K562 (cell line): ENCODE results near the gene WDFY2. TPM values are rescaled to one million over a fixed set of nuclear protein-coding genes. Genes with fewer than 3 reads are reported as not detected.
"Not testable (repeated sequence)": the region's sequence is repeated elsewhere in the genome, so short reads cannot be mapped to it uniquely, and the experiment has no call there.

Experiments used
- ATAC-seq: fragments of 200-7000 bp; cut with Tn5 transposase; 3 replicates; pipeline ENCODE4 v1.9.1; 2020; ENCODE audit warnings: moderate library complexity
- BruUV-seq: library from RNA; stranded (reverse); fragments of 400-500 nt; replicated peaks from 2 replicates; lab custom pipeline; 2021; lab: Mats Ljungman, UMichigan
- CTCF ChIA-PET: fragments of 300-600 bp; formaldehyde crosslinking; extraction: SDS; loops from one replicate; lab custom pipeline; 2021; ENCODE audit warnings: low intra/inter-chr PET ratio; lab: Yijun Ruan, JAX
- POLR2A ChIA-PET: fragments of 300-600, 350-650 bp; sonication (Branson Sonifier 250); formaldehyde crosslinking; extraction: SDS; loops from one replicate; lab custom pipeline; 2021; ENCODE audit warnings: antibody characterized with exemption, inconsistent platforms; lab: Yijun Ruan, JAX
- DNase-seq, 4 experiments: peaks; one replicate each; pipeline versions ENCODE4 v3.0.0 to v3.0.0-alpha.2; 2011 to 2018; ENCODE audit warnings: low spot score in 3 of 4, mixed read lengths in 3 of 4; ENCODE audit errors: extremely low read depth in 1 of 4
- FAIRE-seq: peaks from 2 replicates; lab custom pipeline; 2011; peaks lifted over from hg19 to GRCh38; lab: Jason Lieb, UNC
- H2AFZ ChIP-seq: 2 replicates; pipeline ENCODE4 v1.6.0; 2011; ENCODE audit warnings: low read depth, low read length, control low read depth, inconsistent platforms
- H3K27ac ChIP-seq: fragments of 200-600 bp; 3 replicates; pipeline ENCODE4 v1.8.0; 2011; ENCODE audit warnings: low read depth, mild to moderate bottlenecking, control low read depth, inconsistent platforms, low read length, moderate library complexity, mixed read lengths; ENCODE audit errors: extremely low read depth
- H3K27me3 ChIP-seq, 2 experiments: fragments of 300-600 bp in 1 of 2; 2 replicates in 1 of 2; 3 replicates in 1 of 2; pipeline versions ENCODE4 v1.6.0 to v1.8.0; 2011; ENCODE audit warnings: inconsistent platforms in 2 of 2, low read length in 2 of 2, mild to moderate bottlenecking in 1 of 2, mixed read lengths in 1 of 2, moderate library complexity in 1 of 2; ENCODE audit not compliant: control insufficient read depth in 2 of 2, insufficient read depth in 2 of 2
- H3K36me3 ChIP-seq: fragments of 300-600 bp; 3 replicates; pipeline ENCODE4 v1.8.0; 2011; ENCODE audit warnings: mild to moderate bottlenecking, low read length, inconsistent platforms; ENCODE audit not compliant: control insufficient read depth, insufficient read depth
- H3K4me1 ChIP-seq, 2 experiments: fragments of 200-600 bp in 1 of 2; replicated peaks in 1 of 2; 2 replicates in 1 of 2; 3 replicates in 1 of 2; pipeline versions ENCODE4 v1.5.1 to v1.8.0; 2011; ENCODE audit warnings: inconsistent platforms in 2 of 2, low read length in 2 of 2, mild to moderate bottlenecking in 1 of 2, mixed read lengths in 1 of 2, moderate library complexity in 1 of 2; ENCODE audit not compliant: control insufficient read depth in 2 of 2, insufficient read depth in 2 of 2
- H3K4me2 ChIP-seq: 2 replicates; pipeline ENCODE4 v1.6.1; 2011; ENCODE audit warnings: low read length, control low read depth, inconsistent platforms, mixed read lengths; ENCODE audit not compliant: insufficient read depth
- H3K4me3 ChIP-seq: fragments of 200-600 bp; sonication (generic), shearing (Covaris generic); 2 replicates; pipeline ENCODE4 v1.5.1; 2016; ENCODE audit warnings: control low read depth, inconsistent platforms
- H3K79me2 ChIP-seq: fragments of 200-600 bp; 3 replicates; pipeline ENCODE4 v1.8.0; 2011; ENCODE audit warnings: low read length, inconsistent platforms; ENCODE audit not compliant: control insufficient read depth, insufficient read depth
- H3K9ac ChIP-seq, 2 experiments: 2 replicates each; pipeline versions ENCODE4 v1.6.0 to v1.6.1; 2011; ENCODE audit warnings: low read depth in 2 of 2, low read length in 2 of 2, control low read depth in 1 of 2, inconsistent platforms in 1 of 2, mild to moderate bottlenecking in 1 of 2, mixed read lengths in 1 of 2; ENCODE audit not compliant: insufficient read depth in 1 of 2
- H3K9me1 ChIP-seq: one replicate; pipeline ENCODE4 v1.6.0; 2011; ENCODE audit warnings: inconsistent platforms, mild to moderate bottlenecking, low read length, moderate library complexity; ENCODE audit not compliant: control insufficient read depth, insufficient read depth
- H3K9me3 ChIP-seq: replicated peaks from 2 replicates; pipeline ENCODE4 v1.5.1; 2011; ENCODE audit warnings: low read depth, low read length, inconsistent platforms; ENCODE audit not compliant: control insufficient read depth, insufficient read depth
- H4K20me1 ChIP-seq: replicated peaks from 2 replicates; pipeline ENCODE4 v1.6.1; 2011; ENCODE audit warnings: low read length, inconsistent platforms, mixed read lengths; ENCODE audit not compliant: control insufficient read depth, insufficient read depth
- HMGN3 ChIP-seq: IDR thresholded peaks from 2 replicates; pipeline ENCODE4 v1.6.1; 2011; ENCODE audit warnings: borderline replicate concordance, low read depth, mild to moderate bottlenecking, mixed read lengths, low read length; ENCODE audit not compliant: insufficient read length; ENCODE audit errors: extremely low read depth
- MYC ChIP-seq, 2 experiments: fragments of 250-450 bp in 1 of 2; sonication (Bioruptor Pico) in 1 of 2; IDR thresholded peaks; 2 replicates each; pipeline versions ENCODE4 v1.5.1 to v1.6.1; 2012 to 2021; ENCODE audit warnings: low read depth in 2 of 2, borderline replicate concordance in 1 of 2, improper control_type of control experiment in 1 of 2, low read length in 1 of 2, mild to moderate bottlenecking in 1 of 2, moderate library complexity in 1 of 2
- TGIF2 ChIP-seq: sonication (generic); formaldehyde crosslinking; IDR thresholded peaks from 2 replicates; pipeline ENCODE4 v1.8.1; 2022; ENCODE audit warnings: mild to moderate bottlenecking, missing genetic modification reagents, moderate library complexity
- WGBS: fragments of 100-300 bp; shearing (Covaris generic); methylation state at CpG from one replicate; pipeline ENCODE4 v1.1.6; 2016; ENCODE audit warnings: low coverage, mixed read lengths; ENCODE audit not compliant: insufficient coverage; ENCODE audit errors: missing lambda C conversion rate; 5-methylcytosine and 5-hydroxymethylcytosine counted together
- in situ Hi-C: fragments of 300-500 bp; cut with MboI; formaldehyde crosslinking; loops from 4 replicates; pipeline ENCODE4 v1.15.0; 2018; ENCODE audit warnings: inconsistent platforms, mixed read lengths
- intact Hi-C: fragments of 100-400 bp; cut with micrococcal nuclease; formaldehyde crosslinking; loops from 2 replicates; pipeline ENCODE4 v1.14.2; 2022
- polyA plus RNA-seq, 8 experiments: library from polyadenylated mRNA; depleted of rRNA in 4 of 8; stranded (reverse) in 5 of 8; unstranded in 3 of 8; fragments of >200 nt; fragmentation: Nextera tagmentation in 2 of 8; fragmentation: Illumina TruSeq in 1 of 8; extraction: Ambion mirVana in 2 of 8; extraction: Trizol in 1 of 8; gene quantifications; 2 replicates each; pipeline versions ENCODE4 v1.2.1 to v1.2.3, GENCODE V29; 2011 to 2014; ENCODE audit warnings: inconsistent platforms in 1 of 8, missing spikeins in 1 of 8
- total RNA-seq, 7 experiments: library from RNA; depleted of rRNA in 6 of 7; stranded (reverse); fragments of >200 nt in 6 of 7; fragmentation: Illumina TruSeq in 2 of 7; extraction: Trizol in 2 of 7; gene quantifications; 2 replicates each; pipeline versions ENCODE4 v1.2.1 to v1.2.3, GENCODE V29; 2011 to 2021; ENCODE audit warnings: low replicate concordance in 1 of 7

The WDFY2 gene
- total and polyA plus RNA-seq, 9 of the 15 experiments (the other 6 are each of a cell fraction or from before 2014, with no cell fraction given) = 0.66 to 6.4 (median 4.4) TPM

GRCh38 chr13:51639171-51639570, 54.9 kb downstream of the WDFY2 start (continued):
- TF ChIP-seq HMGN3 (no peak), TGIF2 (no peak), MYC (IDR thresholded peaks at IDR 0.05; ENCODE audit: low read depth, low read length) (no peak), MYC (CRISPR knock-in tag; IDR thresholded peaks at IDR 0.05; ENCODE audit: borderline replicate concordance, low read depth) (no peak)

GRCh38 chr13:51640696-51641095, 56.4 kb downstream of the WDFY2 start:
- in situ Hi-C loops, POLR2A ChIA-PET, intact Hi-C loops, H3K9me1 ChIP-seq, DNase-seq, H3K4me3 ChIP-seq, H3K79me2 ChIP-seq, ATAC-seq, H3K4me1 ChIP-seq, H3K27me3 ChIP-seq, H3K27ac ChIP-seq, CTCF ChIA-PET, FAIRE-seq, H3K9ac ChIP-seq, H4K20me1 ChIP-seq, BruUV-seq, H2AFZ ChIP-seq, H3K36me3 ChIP-seq, H3K4me2 ChIP-seq, H3K9me3 ChIP-seq: not testable (repeated sequence)
- 93% methylated on average over 5 of the region's 5 CpGs for WGBS
